Ramos (cell line): ENCODE data around the gene PTP4A2.

Source experiments
- in situ Hi-C: fragments of 300-500 bp; cut with MboI; formaldehyde crosslinking; loops from one replicate; pipeline ENCODE4 v1.14.3; 2022; ENCODE audit warnings: low sequenced_read_pairs; ENCODE audit not compliant: unreplicated experiment

PTP4A2 gene

GRCh38 chr1:31867546-31867945 is 70.6 kb downstream of the PTP4A2 start:
- in situ Hi-C loops: no loop called here

- in situ Hi-C loops: no loop called here
Observed at GRCh38 chr1:31866450-31867032, 71.6 kb downstream of the PTP4A2 start.

GRCh38 chr1:31865728-31866449 is 72.3 kb downstream of the PTP4A2 start:
- in situ Hi-C loops: no loop called here

- in situ Hi-C loops: no loop called here
Observed at GRCh38 chr1:31862071-31862470, 76.1 kb downstream of the PTP4A2 start.

- in situ Hi-C loops: no loop called here
Observed at GRCh38 chr1:31861346-31861745, 76.8 kb downstream of the PTP4A2 start.

- in situ Hi-C loops: no loop called here
Observed at GRCh38 chr1:31860581-31860980, 77.6 kb downstream of the PTP4A2 start.

GRCh38 chr1:31859719-31860118 is 78.4 kb downstream of the PTP4A2 start:
- in situ Hi-C loops: no loop called here

GRCh38 chr1:31859044-31859443 is 79.1 kb downstream of the PTP4A2 start:
- in situ Hi-C loops: no loop called here

GRCh38 chr1:31857863-31858262 is 80.3 kb downstream of the PTP4A2 start:
- in situ Hi-C loops: no loop called here
